COR-L47 (cell line): ENCODE measurements around the gene ZNF789.

Source experiments
- DNase-seq: peaks from one replicate; lab custom pipeline; 2025; lab: John Stamatoyannopoulos, UW

Gene ZNF789

GRCh38 chr7:99504603-99505323 is 32.1 kb downstream of the ZNF789 start, which contains the start of gene ZKSCAN5:
ZKSCAN5 (plus strand) TSS chr7:99504662; CDS start chr7:99506045, 1,383 bp downstream.
- peak; percentile 98 for DNase-seq

- no peak for DNase-seq
Observed at GRCh38 chr7:99505324-99505662, 32.6 kb downstream of the ZNF789 start.

- no peak for DNase-seq
Observed at GRCh38 chr7:99514050-99514449, 41.4 kb downstream of the ZNF789 start.

DNA sequence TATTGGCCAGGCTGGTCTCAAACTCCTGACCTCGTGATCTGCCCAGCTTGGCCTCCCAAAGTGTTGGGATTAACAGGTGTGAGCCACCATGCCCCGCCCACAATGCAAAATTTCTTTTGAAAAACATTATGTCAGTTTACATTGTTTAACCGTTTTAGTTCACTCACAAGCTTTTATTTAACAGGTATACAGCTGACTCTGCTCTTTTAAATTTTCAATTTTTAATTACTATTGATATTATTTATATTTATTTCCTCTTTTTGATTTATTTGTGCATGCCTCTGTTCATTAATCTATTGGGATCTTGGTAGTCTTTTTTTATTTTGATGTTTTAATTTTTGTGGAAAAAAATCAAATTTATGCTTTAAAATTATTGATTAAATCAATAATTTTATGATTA is 48.7 kb downstream of the ZNF789 start:
- DNase-seq, result no peak

DNA sequence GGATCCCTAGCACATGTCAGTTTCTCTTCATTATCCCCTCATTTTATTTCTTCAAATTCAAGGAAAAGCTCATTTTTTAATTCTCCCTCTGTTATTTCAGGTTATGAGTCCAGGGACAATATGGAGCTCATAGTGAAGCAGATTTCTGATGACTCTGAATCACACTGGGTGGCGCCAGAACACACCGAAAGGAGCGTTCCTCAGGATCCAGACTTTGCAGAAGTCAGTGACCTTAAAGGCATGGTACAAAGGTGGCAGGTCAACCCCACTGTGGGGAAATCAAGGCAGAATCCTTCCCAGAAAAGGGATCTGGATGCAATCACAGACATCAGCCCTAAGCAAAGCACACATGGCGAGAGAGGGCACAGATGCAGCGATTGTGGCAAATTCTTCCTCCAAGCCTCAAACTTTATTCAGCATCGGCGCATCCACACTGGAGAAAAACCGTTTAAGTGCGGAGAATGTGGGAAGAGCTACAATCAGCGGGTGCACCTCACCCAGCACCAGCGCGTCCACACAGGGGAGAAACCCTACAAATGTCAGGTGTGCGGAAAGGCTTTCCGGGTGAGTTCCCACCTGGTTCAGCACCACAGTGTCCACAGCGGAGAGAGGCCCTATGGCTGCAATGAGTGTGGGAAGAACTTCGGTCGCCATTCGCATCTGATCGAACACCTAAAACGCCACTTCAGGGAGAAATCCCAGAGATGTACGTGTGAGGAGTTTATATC is 53.2 kb downstream of the ZNF789 start:
- no peak for DNase-seq

GRCh38 chr7:99531354-99531765 is 58.7 kb downstream of the ZNF789 start:
- DNase-seq, result no peak

DNA sequence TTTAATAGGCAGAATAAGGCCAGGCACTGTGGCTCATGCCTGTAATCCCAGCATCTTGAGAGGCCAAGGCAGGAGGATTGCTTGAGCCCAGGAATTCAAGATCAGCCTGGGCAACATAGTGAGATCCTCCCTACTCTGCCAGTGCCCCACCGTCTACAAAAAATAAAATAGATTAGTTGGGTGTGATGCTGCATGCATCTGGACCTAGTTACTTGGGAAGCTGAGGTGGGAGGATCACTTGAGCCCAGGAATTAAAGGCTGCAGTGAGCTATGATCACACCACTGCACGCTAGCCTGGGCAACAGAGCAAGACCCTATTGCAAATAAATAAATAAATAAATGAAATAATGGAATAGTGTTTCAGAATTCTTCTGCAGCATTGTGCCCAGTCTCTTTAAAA is 63.0 kb downstream of the ZNF789 start:
- DNase-seq, result no peak
